Activated T-cell treated with anti-CD3 and anti-CD28 coated beads, Interleukin-2, amount 50 U/mL, for 24 hours (primary cell): ENCODE data around the gene LDLRAD3.
A peak's percentile ranks its signal among the peaks of the same experiment; 100 is the strongest.

Source experiments
- DNase-seq: peaks from one replicate; pipeline ENCODE4 v3.0.0-alpha.2; 2020
- H3K27ac Mint-ChIP-seq: 2 replicates; pipeline ENCODE4 v1.8.0; 2020; ENCODE audit warnings: mild to moderate bottlenecking, mixed read lengths
- H3K27me3 Mint-ChIP-seq: 2 replicates; pipeline ENCODE4 v1.8.0; 2020; ENCODE audit warnings: mixed read lengths
- H3K36me3 Mint-ChIP-seq: 2 replicates; pipeline ENCODE4 v1.8.0; 2020; ENCODE audit warnings: low read depth, mixed read lengths
- H3K4me1 Mint-ChIP-seq: 2 replicates; pipeline ENCODE4 v1.8.0; 2020; ENCODE audit warnings: low read depth, mixed read lengths
- H3K4me3 Mint-ChIP-seq: 2 replicates; pipeline ENCODE4 v1.8.0; 2020; ENCODE audit warnings: mild to moderate bottlenecking, moderate library complexity, mixed read lengths
- H3K9me3 Mint-ChIP-seq: 2 replicates; pipeline ENCODE4 v1.8.0; 2020; ENCODE audit warnings: mixed read lengths

Gene LDLRAD3

DNA sequence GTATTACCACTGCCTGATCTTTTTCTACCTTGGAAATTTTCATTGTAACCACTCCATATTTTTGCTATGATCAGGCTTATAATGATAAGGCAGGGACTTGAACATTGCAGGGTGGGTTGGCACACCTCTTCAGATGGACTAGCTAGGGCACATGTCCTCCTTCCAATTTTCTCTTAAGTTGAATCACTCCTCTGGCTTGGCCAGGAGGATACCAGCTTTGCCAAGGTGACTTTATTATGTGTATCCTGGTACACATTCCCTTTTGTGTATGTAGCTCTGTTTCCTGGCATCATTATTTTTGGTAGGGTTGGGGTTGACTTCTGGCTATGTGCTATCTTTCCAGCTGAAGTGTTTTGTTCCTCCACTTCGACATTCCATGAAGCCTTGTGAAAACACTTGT, 8.5 kb upstream of the LDLRAD3 start:
- Mint-ChIP-seq H3K27me3 (peaks cover 48% of the 10 kb centered on the region), H3K4me3 (no peak overlapping the region), H3K4me1 (peaks cover 3% of the 10 kb centered on the region), H3K9me3 (no peaks in the 10 kb centered on the region), H3K36me3 (no peaks in the 10 kb centered on the region), H3K27ac (no peak overlapping the region)
- DNase-seq = no peak

DNA sequence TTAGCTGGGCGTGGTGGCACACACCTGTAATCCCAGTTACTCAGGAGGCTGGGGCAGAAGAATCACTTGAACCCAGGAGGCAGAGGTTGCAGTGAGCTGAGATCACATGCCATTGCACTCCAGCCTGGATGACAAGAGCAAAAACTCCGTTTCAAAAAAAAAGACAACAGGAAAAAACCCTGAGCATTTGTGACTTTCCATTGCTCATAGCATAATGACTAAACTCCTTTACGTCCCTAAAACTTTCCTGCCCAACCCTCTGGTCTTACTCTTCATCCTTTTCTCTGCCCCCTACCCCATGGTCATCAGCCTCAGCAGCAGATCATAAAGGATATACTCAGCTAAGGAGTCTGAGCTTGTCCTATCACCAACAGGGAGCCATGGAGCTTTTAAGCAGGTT, 6.8 kb upstream of the LDLRAD3 start:
- Mint-ChIP-seq H3K27me3 (peaks cover 57% of the 10 kb centered on the region), H3K27ac (no peak overlapping the region), H3K9me3 (no peaks in the 10 kb centered on the region), H3K4me1 (peaks cover 3% of the 10 kb centered on the region), H3K4me3 (no peak overlapping the region), H3K36me3 (no peaks in the 10 kb centered on the region)
- DNase-seq = no peak

DNA sequence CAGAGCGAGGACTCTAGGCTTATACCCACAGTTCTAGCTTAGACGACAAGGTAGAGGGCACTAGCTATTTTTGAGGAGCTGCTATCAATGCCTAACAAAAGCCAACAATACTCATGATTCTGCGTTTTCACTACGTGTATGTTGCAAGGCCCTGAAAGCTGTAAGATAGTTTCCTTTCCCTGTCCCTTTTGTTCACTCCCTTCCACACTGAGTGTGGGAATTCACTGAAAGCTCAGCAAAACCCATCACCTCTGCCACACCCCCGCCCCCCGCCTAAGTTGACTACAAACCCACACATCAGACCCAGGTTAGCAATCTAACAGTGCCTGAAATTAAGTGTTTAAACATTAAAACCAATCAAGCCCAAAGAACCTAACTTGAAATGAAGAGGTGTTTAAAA, 6.2 kb upstream of the LDLRAD3 start:
- Mint-ChIP-seq H3K27me3 (peaks cover 60% of the 10 kb centered on the region), H3K4me3 (no peak overlapping the region), H3K36me3 (no peaks in the 10 kb centered on the region), H3K4me1 (peaks cover 3% of the 10 kb centered on the region), H3K27ac (no peak overlapping the region), H3K9me3 (no peaks in the 10 kb centered on the region)
- no peak for DNase-seq

DNA sequence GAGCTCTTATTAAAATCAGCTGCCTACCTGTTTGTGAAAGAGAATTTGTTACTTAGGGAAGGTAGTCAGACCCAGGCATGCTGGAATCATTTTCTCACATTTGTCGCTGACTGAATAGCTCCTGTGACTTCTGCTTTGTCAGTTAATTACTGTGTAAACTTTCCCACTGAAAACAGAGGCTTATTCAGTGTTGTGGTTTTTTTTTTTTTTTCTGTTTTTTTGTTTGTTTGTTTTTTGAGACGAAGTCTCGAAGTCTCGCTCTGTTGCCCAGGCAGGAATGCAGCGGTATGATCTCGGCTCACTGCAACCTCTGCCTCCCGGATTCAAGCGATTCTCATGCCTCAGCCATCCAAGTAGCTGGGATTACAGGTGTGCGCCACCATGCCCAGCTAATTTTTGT, 5.6 kb upstream of the LDLRAD3 start:
- Mint-ChIP-seq H3K36me3 (no peaks in the 10 kb centered on the region), H3K9me3 (no peaks in the 10 kb centered on the region), H3K27ac (no peak overlapping the region), H3K4me1 (peaks cover under 1% of the 10 kb centered on the region), H3K27me3 (peaks cover 64% of the 10 kb centered on the region), H3K4me3 (no peak overlapping the region)
- no peak for DNase-seq

GRCh38 chr11:35943309-35943708, 553 bp upstream of the LDLRAD3 start:
- peaks cover 14% of the 10 kb centered on the region for H3K4me1 Mint-ChIP-seq
- peak overlapping the region; percentile 71 for H3K4me3 Mint-ChIP-seq
- peaks cover 67% of the 10 kb centered on the region for H3K27me3 Mint-ChIP-seq
- H3K36me3 Mint-ChIP-seq = no peaks in the 10 kb centered on the region
- H3K9me3 Mint-ChIP-seq = no peaks in the 10 kb centered on the region
- H3K27ac Mint-ChIP-seq = no peak overlapping the region
- DNase-seq = no peak

DNA sequence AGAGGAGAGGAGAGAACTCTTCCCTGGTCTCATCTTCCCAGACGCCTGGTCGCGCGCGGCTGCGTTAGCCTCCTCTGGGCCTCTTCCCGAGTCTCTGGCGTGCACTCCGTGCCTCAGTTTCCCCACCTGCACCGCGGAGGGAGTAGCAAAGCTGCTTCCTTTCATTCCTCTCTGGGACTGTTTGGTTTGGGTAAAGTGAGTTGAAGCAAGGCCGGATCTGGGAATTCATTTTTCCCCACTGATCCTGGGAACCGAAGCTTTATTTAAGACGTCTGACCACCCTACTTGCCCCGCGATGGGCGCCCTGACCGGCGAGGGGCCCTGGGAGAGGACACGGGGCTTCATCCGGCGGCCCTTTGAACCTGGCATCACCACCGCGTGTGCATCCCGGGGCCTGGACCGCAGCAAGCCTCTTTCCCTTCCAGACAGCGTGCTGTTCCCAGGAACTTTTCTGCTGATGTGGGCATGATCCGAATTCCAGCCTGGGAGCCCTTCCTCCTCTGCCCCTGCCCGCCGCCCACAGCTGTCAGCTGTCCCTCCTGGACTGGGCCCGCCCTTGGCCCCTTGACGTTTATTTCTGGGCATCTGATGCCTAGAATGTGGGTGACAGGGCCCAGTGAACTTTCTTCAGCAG, 758 bp downstream of the LDLRAD3 start:
- Mint-ChIP-seq H3K4me1 (peaks cover 14% of the 10 kb centered on the region), H3K27ac (no peak overlapping the region), H3K36me3 (no peaks in the 10 kb centered on the region), H3K4me3 (peak overlapping the region; percentile 71), H3K9me3 (no peaks in the 10 kb centered on the region), H3K27me3 (peaks cover 64% of the 10 kb centered on the region)
- no peak for DNase-seq

DNA sequence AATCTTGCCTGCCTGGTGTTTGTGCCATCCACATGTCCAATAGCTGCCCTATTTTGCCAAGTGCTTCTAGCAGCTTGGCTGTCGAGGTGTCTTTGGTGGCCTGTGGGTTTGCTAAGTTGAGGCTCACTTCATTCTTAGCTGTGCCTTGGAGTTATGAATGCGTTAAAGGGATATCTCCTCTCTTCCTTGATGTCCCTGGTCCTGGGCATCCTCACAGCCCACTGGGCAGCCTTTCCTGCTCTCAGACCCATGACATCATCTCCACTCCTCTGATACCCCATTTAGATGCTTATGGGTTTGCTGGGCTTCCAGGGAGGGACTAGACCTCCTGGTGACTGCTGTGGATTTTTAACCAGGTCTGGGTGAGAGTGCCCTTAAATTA, 1.3 kb downstream of the LDLRAD3 start:
- H3K27me3 Mint-ChIP-seq = peaks cover 65% of the 10 kb centered on the region
- H3K9me3 Mint-ChIP-seq = no peaks in the 10 kb centered on the region
- peak overlapping the region; percentile 71 for H3K4me3 Mint-ChIP-seq
- no peak for DNase-seq
- no peaks in the 10 kb centered on the region for H3K36me3 Mint-ChIP-seq
- no peak overlapping the region for H3K27ac Mint-ChIP-seq
- peaks cover 14% of the 10 kb centered on the region for H3K4me1 Mint-ChIP-seq

- Mint-ChIP-seq H3K4me3 (no peak overlapping the region), H3K9me3 (no peaks in the 10 kb centered on the region), H3K4me1 (peaks cover 14% of the 10 kb centered on the region), H3K27me3 (peaks cover 61% of the 10 kb centered on the region), H3K27ac (no peak overlapping the region), H3K36me3 (no peaks in the 10 kb centered on the region)
- DNase-seq = no peak
These were observed 2.9 kb downstream of the LDLRAD3 start for GRCh38 chr11:35946766-35947165.

- Mint-ChIP-seq H3K4me3 (no peak overlapping the region), H3K36me3 (no peaks in the 10 kb centered on the region), H3K4me1 (peaks cover 14% of the 10 kb centered on the region), H3K27ac (no peak overlapping the region), H3K9me3 (no peaks in the 10 kb centered on the region), H3K27me3 (peaks cover 61% of the 10 kb centered on the region)
- no peak for DNase-seq
These were observed 3.6 kb downstream of the LDLRAD3 start for GRCh38 chr11:35947437-35947836.

DNA sequence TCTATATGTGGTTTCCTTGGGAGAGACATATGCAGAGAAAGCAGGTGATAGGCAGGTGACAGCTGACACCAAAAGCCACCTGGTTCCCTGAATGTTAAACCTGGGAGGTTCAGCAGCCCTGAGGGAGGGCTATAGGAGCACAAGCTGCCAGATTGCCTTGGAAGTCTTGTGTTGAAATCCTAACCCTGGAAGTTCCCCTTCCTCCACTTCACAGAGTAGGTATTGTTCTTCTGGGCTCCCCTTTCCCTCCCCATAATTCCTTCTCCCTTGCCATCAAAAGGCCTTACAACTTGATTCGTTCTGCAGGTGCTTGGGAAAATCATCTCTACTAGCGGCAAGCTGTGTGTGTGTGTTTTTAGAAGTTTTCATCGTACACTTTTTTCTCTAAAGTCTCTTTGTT, 5.4 kb downstream of the LDLRAD3 start:
- Mint-ChIP-seq H3K4me3 (no peak overlapping the region), H3K36me3 (no peaks in the 10 kb centered on the region), H3K27ac (no peak overlapping the region), H3K27me3 (peaks cover 47% of the 10 kb centered on the region), H3K9me3 (no peaks in the 10 kb centered on the region), H3K4me1 (peaks cover 8% of the 10 kb centered on the region)
- DNase-seq = no peak

GRCh38 chr11:35950082-35950481, 6.2 kb downstream of the LDLRAD3 start:
- peaks cover 38% of the 10 kb centered on the region for H3K27me3 Mint-ChIP-seq
- no peak overlapping the region for H3K27ac Mint-ChIP-seq
- H3K36me3 Mint-ChIP-seq = no peaks in the 10 kb centered on the region
- peaks cover 2% of the 10 kb centered on the region for H3K4me1 Mint-ChIP-seq
- DNase-seq = no peak
- H3K4me3 Mint-ChIP-seq = no peak overlapping the region
- no peaks in the 10 kb centered on the region for H3K9me3 Mint-ChIP-seq

GRCh38 chr11:35951680-35952079, 7.8 kb downstream of the LDLRAD3 start:
- H3K27me3 Mint-ChIP-seq = peaks cover 22% of the 10 kb centered on the region
- no peaks in the 10 kb centered on the region for H3K4me1 Mint-ChIP-seq
- no peaks in the 10 kb centered on the region for H3K36me3 Mint-ChIP-seq
- no peak for DNase-seq
- no peak overlapping the region for H3K27ac Mint-ChIP-seq
- H3K4me3 Mint-ChIP-seq = no peak overlapping the region
- no peaks in the 10 kb centered on the region for H3K9me3 Mint-ChIP-seq

GRCh38 chr11:35953081-35953760, 9.4 kb downstream of the LDLRAD3 start:
- Mint-ChIP-seq H3K27me3 (peaks cover 19% of the 10 kb centered on the region), H3K9me3 (no peaks in the 10 kb centered on the region)

DNA sequence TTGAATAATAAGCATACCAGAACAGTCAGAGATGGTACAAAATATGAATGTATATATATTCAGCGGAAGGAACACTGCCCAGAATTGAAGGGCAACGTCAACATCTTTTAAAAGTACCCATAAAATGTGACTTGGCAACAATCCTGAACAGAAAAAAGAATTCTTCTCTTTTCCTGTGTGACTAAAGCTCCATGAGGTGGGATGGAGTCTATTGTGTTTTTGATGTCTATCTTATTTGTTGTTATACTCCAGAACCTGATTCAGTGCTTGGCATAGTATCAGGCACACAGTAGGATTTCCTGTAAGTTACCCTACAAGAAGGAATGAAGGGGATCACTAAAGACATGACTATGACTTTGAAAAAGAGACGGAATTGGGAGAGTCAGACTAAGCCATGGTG, 10.3 kb downstream of the LDLRAD3 start:
- Mint-ChIP-seq H3K36me3 (no peaks in the 10 kb centered on the region), H3K27ac (no peak overlapping the region), H3K4me3 (no peak overlapping the region), H3K4me1 (no peaks in the 10 kb centered on the region), H3K27me3 (peaks cover 17% of the 10 kb centered on the region), H3K9me3 (no peaks in the 10 kb centered on the region)
- DNase-seq = no peak

More at GRCh38 chr11:35953081-35953760, 9.4 kb downstream of the LDLRAD3 start:
- Mint-ChIP-seq H3K4me3 (no peak overlapping the region), H3K36me3 (no peaks in the 10 kb centered on the region), H3K27ac (no peak overlapping the region), H3K4me1 (no peaks in the 10 kb centered on the region)
- DNase-seq = no peak

GRCh38 chr11:35955636-35956035, 11.8 kb downstream of the LDLRAD3 start:
- Mint-ChIP-seq H3K27ac (no peak overlapping the region), H3K4me3 (no peak overlapping the region), H3K27me3 (peaks cover 12% of the 10 kb centered on the region), H3K36me3 (no peaks in the 10 kb centered on the region), H3K4me1 (no peaks in the 10 kb centered on the region), H3K9me3 (no peaks in the 10 kb centered on the region)
- DNase-seq = no peak
